GM23338 (cell line): ENCODE data around the gene NOP56. TPM values are rescaled to one million over a fixed set of nuclear protein-coding genes. Genes with fewer than 3 reads are reported as not detected.

Experiments
- ATAC-seq: fragments of 200-7000 bp; cut with Tn5 transposase; 3 replicates; pipeline ENCODE4 v1.9.1; 2020
- DNase-seq: peaks from one replicate; pipeline ENCODE4 v3.0.0-alpha.2; 2015; ENCODE audit warnings: low spot score
- H2AFZ ChIP-seq: fragments of 200-600 bp; sonication (generic); 2 replicates; pipeline ENCODE4 v1.8.0; 2016; ENCODE audit warnings: antibody characterized with exemption, mild to moderate bottlenecking, moderate library complexity
- H3F3A ChIP-seq: fragments of 200-600 bp; sonication (generic); replicated peaks from 2 replicates; pipeline ENCODE4 v1.8.0; 2017; ENCODE audit warnings: antibody characterized with exemption, mixed run types, low read depth
- H3K27ac ChIP-seq: fragments of 200-600 bp; sonication (generic); 2 replicates; pipeline ENCODE4 v1.6.1; 2016; ENCODE audit warnings: low read depth
- H3K27me3 ChIP-seq: fragments of 200-600 bp; sonication (generic); 2 replicates; pipeline ENCODE4 v1.8.0; 2016; ENCODE audit warnings: mild to moderate bottlenecking, mixed run types, moderate library complexity; ENCODE audit not compliant: insufficient read depth
- H3K36me3 ChIP-seq: fragments of 200-600 bp; sonication (generic); 2 replicates; pipeline ENCODE4 v1.8.0; 2016; ENCODE audit warnings: mild to moderate bottlenecking; ENCODE audit not compliant: insufficient read depth
- H3K4me1 ChIP-seq: fragments of 200-600 bp; sonication (generic); 2 replicates; pipeline ENCODE4 v1.8.0; 2016; ENCODE audit warnings: mild to moderate bottlenecking, moderate library complexity; ENCODE audit not compliant: insufficient read depth
- H3K4me2 ChIP-seq: fragments of 200-600 bp; sonication (generic); 2 replicates; pipeline ENCODE4 v1.7.1; 2017; ENCODE audit warnings: mixed run types
- H3K4me3 ChIP-seq: fragments of 200-600 bp; sonication (generic); 2 replicates; pipeline ENCODE4 v1.6.1; 2016; ENCODE audit warnings: mixed run types
- H3K79me2 ChIP-seq: fragments of 200-600 bp; sonication (generic); replicated peaks from 2 replicates; pipeline ENCODE4 v1.8.0; 2017; ENCODE audit warnings: mild to moderate bottlenecking; ENCODE audit not compliant: insufficient read depth
- H3K9me2 ChIP-seq: fragments of 200-600 bp; sonication (generic); 2 replicates; pipeline ENCODE4 v1.8.0; 2017; ENCODE audit not compliant: insufficient read depth
- H4K20me1 ChIP-seq: fragments of 200-600 bp; sonication (generic); replicated peaks from 2 replicates; pipeline ENCODE4 v1.8.0; 2017; ENCODE audit warnings: mild to moderate bottlenecking; ENCODE audit not compliant: insufficient read depth
- H3K27ac Mint-ChIP-seq: 2 replicates; pipeline ENCODE4 v1.8.0; 2020; ENCODE audit warnings: inconsistent platforms, mild to moderate bottlenecking, moderate library complexity, mixed read lengths
- H3K27me3 Mint-ChIP-seq: 3 replicates; pipeline ENCODE4 v1.8.0; 2022; ENCODE audit warnings: low read depth, mild to moderate bottlenecking, moderate library complexity, mixed read lengths, inconsistent platforms; ENCODE audit not compliant: insufficient read depth, poor library complexity
- H3K36me3 Mint-ChIP-seq: 3 replicates; pipeline ENCODE4 v1.8.0; 2021; ENCODE audit warnings: low read depth, mild to moderate bottlenecking, inconsistent platforms, moderate library complexity, mixed read lengths
- H3K4me1 Mint-ChIP-seq: 3 replicates; pipeline ENCODE4 v1.8.0; 2020; ENCODE audit warnings: mild to moderate bottlenecking, inconsistent platforms, mixed read lengths
- H3K4me3 Mint-ChIP-seq: 3 replicates; pipeline ENCODE4 v1.8.0; 2021; ENCODE audit warnings: moderate library complexity, mild to moderate bottlenecking, inconsistent platforms, mixed read lengths
- H3K9me3 Mint-ChIP-seq: 3 replicates; pipeline ENCODE4 v1.8.0; 2020; ENCODE audit warnings: moderate library complexity, mild to moderate bottlenecking, inconsistent platforms, mixed read lengths
- CREB1 ChIP-seq: fragments of 250-450 bp; sonication (Bioruptor Pico); IDR thresholded peaks from 2 replicates; pipeline ENCODE4 v1.5.0; 2020; ENCODE audit warnings: low read depth, mild to moderate bottlenecking, moderate library complexity
- EZH2 ChIP-seq: fragments of 200-600 bp; sonication (generic); IDR thresholded peaks from one replicate; pipeline ENCODE4 v1.8.0; 2017; ENCODE audit warnings: antibody characterized with exemption, mild to moderate bottlenecking, low read depth; ENCODE audit not compliant: unreplicated experiment
- EZH2phosphoT487 ChIP-seq: fragments of 200-600 bp; sonication (generic); IDR thresholded peaks from one replicate; pipeline ENCODE4 v1.8.1; 2018; ENCODE audit warnings: antibody characterized with exemption; ENCODE audit not compliant: unreplicated experiment
- JUNB ChIP-seq: IDR thresholded peaks from one replicate; pipeline ENCODE4 v1.6.1; 2016; ENCODE audit warnings: antibody characterized with exemption; ENCODE audit not compliant: unreplicated experiment
- NANOG ChIP-seq: IDR thresholded peaks from 2 replicates; pipeline ENCODE4 v1.6.1; 2016; ENCODE audit warnings: antibody characterized with exemption, borderline replicate concordance
- POLR2AphosphoS5 ChIP-seq: IDR thresholded peaks from 2 replicates; pipeline ENCODE4 v1.6.1; 2016; ENCODE audit warnings: antibody characterized with exemption, low read depth
- ZNF331 ChIP-seq: fragments of 250-450 bp; sonication (Bioruptor Pico); IDR thresholded peaks from 2 replicates; pipeline ENCODE4 v1.5.0; 2020; ENCODE audit warnings: low read depth, mild to moderate bottlenecking, moderate library complexity
- polyA plus RNA-seq: library from polyadenylated mRNA; unstranded; fragments of >200 nt; fragmentation: Nextera tagmentation; extraction: Ambion mirVana; gene quantifications from 2 replicates; pipeline ENCODE4 v1.2.1, GENCODE V29; 2016
- total RNA-seq: library from RNA; depleted of rRNA; stranded (reverse); fragments of >200 nt; shearing (Covaris generic); gene quantifications from 2 replicates; pipeline ENCODE4 v1.2.3, GENCODE V29; 2014
- TF ChIP-seq, protein P1 (sequence below), 2 experiments: fragments of 200-600 bp in 1 of 2; sonication (generic) in 1 of 2; conservative IDR thresholded peaks; 2 replicates each; pipeline versions ENCODE4 v1.5.1 to v1.6.1; 2016 to 2017; ENCODE audit warnings: antibody characterized with exemption in 2 of 2, low read depth in 2 of 2, mild to moderate bottlenecking in 2 of 2, moderate library complexity in 1 of 2
- TF ChIP-seq, protein P2 (sequence below): IDR thresholded peaks from one replicate; pipeline ENCODE4 v1.6.1; 2018; ENCODE audit warnings: antibody characterized with exemption; ENCODE audit not compliant: unreplicated experiment
- TF ChIP-seq, protein P3 (sequence below): fragments of 250-450 bp; sonication (Bioruptor Pico); IDR thresholded peaks from 2 replicates; pipeline ENCODE4 v1.5.0; 2020; ENCODE audit warnings: mild to moderate bottlenecking, moderate library complexity

The NOP56 gene
- total and polyA plus RNA-seq, 2 experiments from 2014 or later: 447 to 576 TPM

DNA sequence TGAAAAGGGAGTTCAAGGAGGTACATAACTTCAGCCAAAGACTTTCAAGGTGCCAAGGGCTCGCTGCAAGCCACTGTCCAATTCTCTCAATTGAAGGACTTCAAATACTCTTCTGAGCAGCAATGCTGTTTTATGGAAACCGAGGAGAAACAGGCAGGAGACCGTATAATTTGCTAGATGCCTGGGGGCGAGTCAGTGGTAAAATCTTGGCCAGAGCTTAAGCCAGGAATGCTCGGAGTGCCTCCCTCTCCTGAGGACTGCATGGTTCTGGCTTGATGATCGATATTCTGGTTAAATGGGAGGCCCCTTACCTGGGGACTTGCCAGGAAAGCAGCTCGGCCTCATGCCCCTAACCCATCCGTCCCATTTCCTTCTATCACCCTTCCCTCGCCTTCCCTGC is 35.8 kb upstream of the NOP56 start:
- H3K4me1 Mint-ChIP-seq: no peaks in the 10 kb centered on the region
- Histone ChIP-seq H3K4me3 (no peak overlapping the region), H3K9me2 (0 out of 2 replicates have a peak, but pooled peaks cover 6% of the 10 kb centered on the region), H3K4me1 (no peaks in the 10 kb centered on the region), H3K4me2 (no peak overlapping the region), H3K79me2 (no peaks in the 10 kb centered on the region), H3K27ac (no peak overlapping the region), H2AFZ (no peak overlapping the region), H3F3A (no peaks in the 10 kb centered on the region), H3K36me3 (no peaks in the 10 kb centered on the region), H3K27me3 (no peaks in the 10 kb centered on the region), H4K20me1 (no peaks in the 10 kb centered on the region)
- DNase-seq: no peak
- H3K27me3 Mint-ChIP-seq: peaks cover 9% of the 10 kb centered on the region
- ATAC-seq: no peak
- TF ChIP-seq POLR2AphosphoS5: no peak
- TF ChIP-seq CREB1 (CRISPR knock-in tag): no peak
- no peaks in the 10 kb centered on the region; the same call in 2 of the 3 replicates for H3K9me3 Mint-ChIP-seq
- no peaks in the 10 kb centered on the region for H3K36me3 Mint-ChIP-seq
- H3K4me3 Mint-ChIP-seq: no peak overlapping the region
- no peak overlapping the region for H3K27ac Mint-ChIP-seq

DNA sequence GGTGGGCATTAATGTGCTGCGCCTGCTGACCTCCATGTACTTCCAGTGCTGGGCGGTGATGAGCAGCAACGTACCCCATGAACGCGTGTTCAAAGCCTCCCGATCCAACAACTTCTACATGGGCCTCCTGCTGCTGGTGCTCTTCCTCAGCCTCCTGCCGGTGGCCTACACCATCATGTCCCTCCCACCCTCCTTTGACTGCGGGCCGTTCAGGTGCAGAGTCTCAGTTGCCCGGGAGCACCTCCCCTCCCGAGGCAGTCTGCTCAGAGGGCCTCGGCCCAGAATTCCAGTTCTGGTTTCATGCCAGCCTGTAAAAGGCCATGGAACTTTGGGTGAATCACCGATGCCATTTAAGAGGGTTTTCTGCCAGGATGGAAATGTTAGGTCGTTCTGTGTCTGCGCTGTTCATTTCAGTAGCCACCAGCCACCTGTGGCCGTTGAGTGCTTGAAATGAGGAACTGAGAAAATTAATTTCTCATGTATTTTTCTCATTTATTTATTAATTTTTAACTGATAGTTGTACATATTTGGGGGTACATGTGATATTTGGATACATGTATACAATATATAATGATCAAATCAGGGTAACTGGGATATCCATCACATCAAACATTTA is 35.2 kb upstream of the NOP56 start:
- Histone ChIP-seq H3K36me3 (no peaks in the 10 kb centered on the region), H3K27me3 (no peaks in the 10 kb centered on the region), H2AFZ (no peak overlapping the region), H4K20me1 (no peaks in the 10 kb centered on the region), H3K9me2 (0 out of 2 replicates have a peak, but pooled peaks cover 6% of the 10 kb centered on the region), H3K4me1 (no peaks in the 10 kb centered on the region), H3F3A (no peaks in the 10 kb centered on the region), H3K4me3 (no peak overlapping the region), H3K79me2 (no peaks in the 10 kb centered on the region), H3K27ac (no peak overlapping the region), H3K4me2 (no peak overlapping the region)
- H3K4me1 Mint-ChIP-seq: no peaks in the 10 kb centered on the region
- H3K9me3 Mint-ChIP-seq: no peaks in the 10 kb centered on the region; the same call in 2 of the 3 replicates
- H3K27me3 Mint-ChIP-seq: peaks cover 9% of the 10 kb centered on the region
- no peak overlapping the region for H3K27ac Mint-ChIP-seq
- no peak overlapping the region for H3K4me3 Mint-ChIP-seq
- ATAC-seq (no peak), DNase-seq (no peak)
- no peaks in the 10 kb centered on the region for H3K36me3 Mint-ChIP-seq
- TF ChIP-seq EZH2phosphoT487: no peak
- no peak for TF ChIP-seq JUNB
- no peak for TF ChIP-seq EZH2
- no peak for TF ChIP-seq POLR2AphosphoS5
- no peak for TF ChIP-seq CREB1 (CRISPR knock-in tag)
- TF ChIP-seq, protein P1, sequence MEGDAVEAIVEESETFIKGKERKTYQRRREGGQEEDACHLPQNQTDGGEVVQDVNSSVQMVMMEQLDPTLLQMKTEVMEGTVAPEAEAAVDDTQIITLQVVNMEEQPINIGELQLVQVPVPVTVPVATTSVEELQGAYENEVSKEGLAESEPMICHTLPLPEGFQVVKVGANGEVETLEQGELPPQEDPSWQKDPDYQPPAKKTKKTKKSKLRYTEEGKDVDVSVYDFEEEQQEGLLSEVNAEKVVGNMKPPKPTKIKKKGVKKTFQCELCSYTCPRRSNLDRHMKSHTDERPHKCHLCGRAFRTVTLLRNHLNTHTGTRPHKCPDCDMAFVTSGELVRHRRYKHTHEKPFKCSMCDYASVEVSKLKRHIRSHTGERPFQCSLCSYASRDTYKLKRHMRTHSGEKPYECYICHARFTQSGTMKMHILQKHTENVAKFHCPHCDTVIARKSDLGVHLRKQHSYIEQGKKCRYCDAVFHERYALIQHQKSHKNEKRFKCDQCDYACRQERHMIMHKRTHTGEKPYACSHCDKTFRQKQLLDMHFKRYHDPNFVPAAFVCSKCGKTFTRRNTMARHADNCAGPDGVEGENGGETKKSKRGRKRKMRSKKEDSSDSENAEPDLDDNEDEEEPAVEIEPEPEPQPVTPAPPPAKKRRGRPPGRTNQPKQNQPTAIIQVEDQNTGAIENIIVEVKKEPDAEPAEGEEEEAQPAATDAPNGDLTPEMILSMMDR (conservative IDR thresholded peaks at IDR 0.05; ENCODE audit: low read depth in 2 of 2): no peak
- TF ChIP-seq ZNF331 (CRISPR knock-in tag): no peak
- TF ChIP-seq, protein P2, sequence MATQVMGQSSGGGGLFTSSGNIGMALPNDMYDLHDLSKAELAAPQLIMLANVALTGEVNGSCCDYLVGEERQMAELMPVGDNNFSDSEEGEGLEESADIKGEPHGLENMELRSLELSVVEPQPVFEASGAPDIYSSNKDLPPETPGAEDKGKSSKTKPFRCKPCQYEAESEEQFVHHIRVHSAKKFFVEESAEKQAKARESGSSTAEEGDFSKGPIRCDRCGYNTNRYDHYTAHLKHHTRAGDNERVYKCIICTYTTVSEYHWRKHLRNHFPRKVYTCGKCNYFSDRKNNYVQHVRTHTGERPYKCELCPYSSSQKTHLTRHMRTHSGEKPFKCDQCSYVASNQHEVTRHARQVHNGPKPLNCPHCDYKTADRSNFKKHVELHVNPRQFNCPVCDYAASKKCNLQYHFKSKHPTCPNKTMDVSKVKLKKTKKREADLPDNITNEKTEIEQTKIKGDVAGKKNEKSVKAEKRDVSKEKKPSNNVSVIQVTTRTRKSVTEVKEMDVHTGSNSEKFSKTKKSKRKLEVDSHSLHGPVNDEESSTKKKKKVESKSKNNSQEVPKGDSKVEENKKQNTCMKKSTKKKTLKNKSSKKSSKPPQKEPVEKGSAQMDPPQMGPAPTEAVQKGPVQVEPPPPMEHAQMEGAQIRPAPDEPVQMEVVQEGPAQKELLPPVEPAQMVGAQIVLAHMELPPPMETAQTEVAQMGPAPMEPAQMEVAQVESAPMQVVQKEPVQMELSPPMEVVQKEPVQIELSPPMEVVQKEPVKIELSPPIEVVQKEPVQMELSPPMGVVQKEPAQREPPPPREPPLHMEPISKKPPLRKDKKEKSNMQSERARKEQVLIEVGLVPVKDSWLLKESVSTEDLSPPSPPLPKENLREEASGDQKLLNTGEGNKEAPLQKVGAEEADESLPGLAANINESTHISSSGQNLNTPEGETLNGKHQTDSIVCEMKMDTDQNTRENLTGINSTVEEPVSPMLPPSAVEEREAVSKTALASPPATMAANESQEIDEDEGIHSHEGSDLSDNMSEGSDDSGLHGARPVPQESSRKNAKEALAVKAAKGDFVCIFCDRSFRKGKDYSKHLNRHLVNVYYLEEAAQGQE: no peak
- TF ChIP-seq NANOG: no peak
- TF ChIP-seq, protein P3, sequence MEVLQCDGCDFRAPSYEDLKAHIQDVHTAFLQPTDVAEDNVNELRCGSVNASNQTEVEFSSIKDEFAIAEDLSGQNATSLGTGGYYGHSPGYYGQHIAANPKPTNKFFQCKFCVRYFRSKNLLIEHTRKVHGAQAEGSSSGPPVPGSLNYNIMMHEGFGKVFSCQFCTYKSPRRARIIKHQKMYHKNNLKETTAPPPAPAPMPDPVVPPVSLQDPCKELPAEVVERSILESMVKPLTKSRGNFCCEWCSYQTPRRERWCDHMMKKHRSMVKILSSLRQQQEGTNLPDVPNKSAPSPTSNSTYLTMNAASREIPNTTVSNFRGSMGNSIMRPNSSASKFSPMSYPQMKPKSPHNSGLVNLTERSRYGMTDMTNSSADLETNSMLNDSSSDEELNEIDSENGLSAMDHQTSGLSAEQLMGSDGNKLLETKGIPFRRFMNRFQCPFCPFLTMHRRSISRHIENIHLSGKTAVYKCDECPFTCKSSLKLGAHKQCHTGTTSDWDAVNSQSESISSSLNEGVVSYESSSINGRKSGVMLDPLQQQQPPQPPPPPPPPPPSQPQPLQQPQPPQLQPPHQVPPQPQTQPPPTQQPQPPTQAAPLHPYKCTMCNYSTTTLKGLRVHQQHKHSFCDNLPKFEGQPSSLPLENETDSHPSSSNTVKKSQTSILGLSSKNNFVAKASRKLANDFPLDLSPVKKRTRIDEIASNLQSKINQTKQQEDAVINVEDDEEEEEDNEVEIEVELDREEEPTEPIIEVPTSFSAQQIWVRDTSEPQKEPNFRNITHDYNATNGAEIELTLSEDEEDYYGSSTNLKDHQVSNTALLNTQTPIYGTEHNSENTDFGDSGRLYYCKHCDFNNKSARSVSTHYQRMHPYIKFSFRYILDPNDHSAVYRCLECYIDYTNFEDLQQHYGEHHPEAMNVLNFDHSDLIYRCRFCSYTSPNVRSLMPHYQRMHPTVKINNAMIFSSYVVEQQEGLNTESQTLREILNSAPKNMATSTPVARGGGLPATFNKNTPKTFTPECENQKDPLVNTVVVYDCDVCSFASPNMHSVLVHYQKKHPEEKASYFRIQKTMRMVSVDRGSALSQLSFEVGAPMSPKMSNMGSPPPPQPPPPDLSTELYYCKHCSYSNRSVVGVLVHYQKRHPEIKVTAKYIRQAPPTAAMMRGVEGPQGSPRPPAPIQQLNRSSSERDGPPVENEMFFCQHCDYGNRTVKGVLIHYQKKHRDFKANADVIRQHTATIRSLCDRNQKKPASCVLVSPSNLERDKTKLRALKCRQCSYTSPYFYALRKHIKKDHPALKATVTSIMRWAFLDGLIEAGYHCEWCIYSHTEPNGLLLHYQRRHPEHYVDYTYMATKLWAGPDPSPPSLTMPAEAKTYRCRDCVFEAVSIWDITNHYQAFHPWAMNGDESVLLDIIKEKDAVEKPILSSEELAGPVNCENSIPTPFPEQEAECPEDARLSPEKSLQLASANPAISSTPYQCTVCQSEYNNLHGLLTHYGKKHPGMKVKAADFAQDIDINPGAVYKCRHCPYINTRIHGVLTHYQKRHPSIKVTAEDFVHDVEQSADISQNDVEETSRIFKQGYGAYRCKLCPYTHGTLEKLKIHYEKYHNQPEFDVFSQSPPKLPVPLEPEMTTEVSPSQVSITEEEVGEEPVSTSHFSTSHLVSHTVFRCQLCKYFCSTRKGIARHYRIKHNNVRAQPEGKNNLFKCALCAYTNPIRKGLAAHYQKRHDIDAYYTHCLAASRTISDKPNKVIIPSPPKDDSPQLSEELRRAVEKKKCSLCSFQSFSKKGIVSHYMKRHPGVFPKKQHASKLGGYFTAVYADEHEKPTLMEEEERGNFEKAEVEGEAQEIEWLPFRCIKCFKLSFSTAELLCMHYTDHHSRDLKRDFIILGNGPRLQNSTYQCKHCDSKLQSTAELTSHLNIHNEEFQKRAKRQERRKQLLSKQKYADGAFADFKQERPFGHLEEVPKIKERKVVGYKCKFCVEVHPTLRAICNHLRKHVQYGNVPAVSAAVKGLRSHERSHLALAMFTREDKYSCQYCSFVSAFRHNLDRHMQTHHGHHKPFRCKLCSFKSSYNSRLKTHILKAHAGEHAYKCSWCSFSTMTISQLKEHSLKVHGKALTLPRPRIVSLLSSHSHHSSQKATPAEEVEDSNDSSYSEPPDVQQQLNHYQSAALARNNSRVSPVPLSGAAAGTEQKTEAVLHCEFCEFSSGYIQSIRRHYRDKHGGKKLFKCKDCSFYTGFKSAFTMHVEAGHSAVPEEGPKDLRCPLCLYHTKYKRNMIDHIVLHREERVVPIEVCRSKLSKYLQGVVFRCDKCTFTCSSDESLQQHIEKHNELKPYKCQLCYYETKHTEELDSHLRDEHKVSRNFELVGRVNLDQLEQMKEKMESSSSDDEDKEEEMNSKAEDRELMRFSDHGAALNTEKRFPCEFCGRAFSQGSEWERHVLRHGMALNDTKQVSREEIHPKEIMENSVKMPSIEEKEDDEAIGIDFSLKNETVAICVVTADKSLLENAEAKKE (CRISPR knock-in tag): no peak
